Upper lobe of left lung (tissue), 6 donors: Measurements from ENCODE around the gene KRT2. TPM values are rescaled to one million over a fixed set of nuclear protein-coding genes. Genes with fewer than 3 reads are reported as not detected.

Experiments
- ATAC-seq, 2 donors: fragments of 200-7000 bp; cut with Tn5 transposase; one replicate each; pipeline ENCODE4 v1.9.1; 2022; ENCODE audit warnings: mild to moderate bottlenecking in 2 of 2, moderate library complexity in 2 of 2; ENCODE audit not compliant: low FRiP score in 2 of 2
- DNase-seq, 2 donors: peaks; one replicate each; pipeline ENCODE4 v3.0.0-alpha.2; 2019 to 2020
- H3K27ac ChIP-seq, 4 donors: fragments of 200-600 bp; sonication (generic); one replicate each; pipeline ENCODE4 v1.5.1; 2016 to 2019
- H3K27me3 ChIP-seq, 4 donors: fragments of 200-600 bp; sonication (generic); one replicate each; pipeline ENCODE4 v1.5.1; 2017 to 2019
- H3K36me3 ChIP-seq, 4 donors: fragments of 200-600 bp; sonication (generic); one replicate each; pipeline ENCODE4 v1.5.1; 2016 to 2019
- H3K4me1 ChIP-seq, 4 donors: fragments of 200-600 bp; sonication (generic); one replicate each; pipeline ENCODE4 v1.5.1; 2018 to 2019
- H3K4me3 ChIP-seq, 4 donors: fragments of 200-600 bp; sonication (generic); one replicate each; pipeline ENCODE4 v1.5.1; 2017 to 2019; ENCODE audit warnings: mild to moderate bottlenecking in 2 of 4, moderate library complexity in 1 of 4
- H3K9me3 ChIP-seq, 4 donors: fragments of 200-600 bp; sonication (generic); one replicate each; pipeline ENCODE4 v1.5.1; 2018 to 2019
- CTCF ChIP-seq, 6 experiments: fragments of 450-650 bp in 4 of 6; fragments of 200-600 bp in 2 of 6; sonication (generic) in 2 of 6; IDR thresholded peaks; one replicate each; pipeline ENCODE4 v1.5.1; 2016 to 2019; ENCODE audit warnings: antibody characterized with exemption in 6 of 6
- EP300 ChIP-seq, 4 donors: sonication (generic); formaldehyde crosslinking; IDR thresholded peaks; one replicate each; pipeline ENCODE4 v1.5.1; 2017; ENCODE audit warnings: antibody characterized with exemption in 4 of 4, control low read depth in 2 of 4
- POLR2A ChIP-seq, 4 donors: fragments of 450-650 bp; IDR thresholded peaks; one replicate each; pipeline ENCODE4 v1.5.1; 2016 to 2017; ENCODE audit warnings: antibody characterized with exemption in 4 of 4, mild to moderate bottlenecking in 2 of 4
- POLR2AphosphoS5 ChIP-seq, 2 donors: sonication (generic); formaldehyde crosslinking; IDR thresholded peaks; one replicate each; pipeline ENCODE4 v1.5.1; 2017; ENCODE audit warnings: antibody characterized with exemption in 2 of 2
- WGBS, 2 donors: methylation state at CpG; one replicate each; pipeline ENCODE4 v1.1.5; 2017 to 2018; 5-methylcytosine and 5-hydroxymethylcytosine counted together
- total RNA-seq, 6 donors: library from RNA; depleted of rRNA in 4 of 6; stranded (reverse); fragments of >200 nt in 4 of 6; gene quantifications; one replicate each; pipeline versions ENCODE4 v1.1.0 to v1.2.1, GENCODE V29; 2016 to 2021
- donor health status: DM: no; HTN: no; CAD: no; lungs with moderate emphysema.
- donor health status: DM: no; HTN: yes; CAD: no; lungs with severe emphysema.

Gene KRT2
- total RNA-seq, 6 donors from 2014 or later = not detected

GRCh38 chr12:52606581-52607218, 45.3 kb downstream of the KRT2 start:
- 79 to 84% methylated on average over 7 of the region's 7 CpGs for WGBS, 2 donors
- no peaks in the 10 kb centered on the region for H3K36me3 ChIP-seq
- no peaks in the 10 kb centered on the region for H3K9me3 ChIP-seq
- no peak overlapping the region for H3K4me3 ChIP-seq
- H3K27me3 ChIP-seq = peaks cover 0 to under 1% (median 0%) of the 10 kb centered on the region in 4 donors
- no peak overlapping the region for H3K27ac ChIP-seq
- H3K4me1 ChIP-seq = no peaks in the 10 kb centered on the region
- DNase-seq (no peak), ATAC-seq (no peak)
- TF ChIP-seq POLR2AphosphoS5 (IDR thresholded peaks at IDR 0.05) = no peak
- no peak for TF ChIP-seq CTCF (IDR thresholded peaks at IDR 0.05)

GRCh38 chr12:52606096-52606495, 45.9 kb downstream of the KRT2 start:
- no peaks in the 10 kb centered on the region for H3K9me3 ChIP-seq
- H3K4me1 ChIP-seq = no peaks in the 10 kb centered on the region
- H3K27ac ChIP-seq = no peak overlapping the region
- peaks cover 0 to 6% (median 2%) of the 10 kb centered on the region in 4 donors for H3K27me3 ChIP-seq
- H3K36me3 ChIP-seq = no peaks in the 10 kb centered on the region
- TF ChIP-seq POLR2A (IDR thresholded peaks at IDR 0.05) (no peak), POLR2AphosphoS5 (IDR thresholded peaks at IDR 0.05) (no peak), CTCF (IDR thresholded peaks at IDR 0.05) (no peak)
- H3K4me3 ChIP-seq = no peak overlapping the region
- 56 to 61% methylated on average over 3 of the region's 3 CpGs for WGBS, 2 donors
- DNase-seq (no peak), ATAC-seq (no peak)

GRCh38 chr12:52605542-52605941, 46.5 kb downstream of the KRT2 start:
- Histone ChIP-seq H3K27me3 (peaks cover 0 to 11% (median 5%) of the 10 kb centered on the region in 4 donors), H3K36me3 (no peaks in the 10 kb centered on the region), H3K4me1 (no peaks in the 10 kb centered on the region), H3K9me3 (no peaks in the 10 kb centered on the region), H3K27ac (no peak overlapping the region), H3K4me3 (no peak overlapping the region)
- DNase-seq (no peak), ATAC-seq (no peak)
- 90% methylated on average over 1 of the region's 1 CpG for WGBS, 2 donors
- TF ChIP-seq CTCF (IDR thresholded peaks at IDR 0.05) (no peak), POLR2AphosphoS5 (IDR thresholded peaks at IDR 0.05) (no peak), EP300 (IDR thresholded peaks at IDR 0.05) (no peak)

- ATAC-seq (no peak), DNase-seq (no peak)
- TF ChIP-seq CTCF (IDR thresholded peaks at IDR 0.05) = no peak
- TF ChIP-seq EP300 (IDR thresholded peaks at IDR 0.05) = no peak
- no peak for TF ChIP-seq POLR2AphosphoS5 (IDR thresholded peaks at IDR 0.05)
- TF ChIP-seq POLR2A (IDR thresholded peaks at IDR 0.05) = no peak
- H3K27ac ChIP-seq = no peak overlapping the region
- H3K4me1 ChIP-seq = no peaks in the 10 kb centered on the region
- no peak overlapping the region for H3K4me3 ChIP-seq
- H3K27me3 ChIP-seq = peaks cover 0 to 15% (median 6%) of the 10 kb centered on the region in 4 donors
- no peaks in the 10 kb centered on the region for H3K36me3 ChIP-seq
- H3K9me3 ChIP-seq = no peaks in the 10 kb centered on the region
Measured at GRCh38 chr12:52604859-52605258, 47.2 kb downstream of the KRT2 start.

- TF ChIP-seq CTCF (IDR thresholded peaks at IDR 0.05) (no peak), POLR2A (IDR thresholded peaks at IDR 0.05) (no peak), EP300 (IDR thresholded peaks at IDR 0.05) (no peak), POLR2AphosphoS5 (IDR thresholded peaks at IDR 0.05) (no peak)
- Histone ChIP-seq H3K4me3 (no peak overlapping the region), H3K9me3 (no peaks in the 10 kb centered on the region), H3K4me1 (no peaks in the 10 kb centered on the region), H3K27ac (no peak overlapping the region), H3K27me3 (peaks cover 0 to 15% (median 6%) of the 10 kb centered on the region in 4 donors), H3K36me3 (no peaks in the 10 kb centered on the region)
- WGBS, 2 donors = 38 to 87% methylated on average over 2 of the region's 2 CpGs
- DNase-seq = no peak
- ATAC-seq = no peak
Measured at GRCh38 chr12:52603314-52603713, 48.7 kb downstream of the KRT2 start.
